HG02973 (cell line): Measurements from ENCODE around the gene ERBB2.
"Not testable (repeated sequence)": the region's sequence is repeated elsewhere in the genome, so short reads cannot be mapped to it uniquely, and the experiment has no call there.

ENCODE experiments used
- ATAC-seq: cut with Tn5 transposase; IDR thresholded peaks from one replicate; pipeline ENCODE4 v1.9.1; 2021; ENCODE audit warnings: moderate library complexity; ENCODE audit not compliant: unreplicated experiment

Gene ERBB2

GRCh38 chr17:39722104-39722503 lies 22.2 kb downstream of the ERBB2 start:
- ATAC-seq, result no peak

- no peak for ATAC-seq
Observed at GRCh38 chr17:39722965-39723848, 23.3 kb downstream of the ERBB2 start.

GRCh38 chr17:39724731-39725130 lies 24.9 kb downstream of the ERBB2 start:
- ATAC-seq, result no peak

GRCh38 chr17:39725923-39726322 lies 26.1 kb downstream of the ERBB2 start:
- not testable (repeated sequence) for ATAC-seq

- no peak for ATAC-seq
Observed at GRCh38 chr17:39726617-39727016, 26.8 kb downstream of the ERBB2 start.

- no peak for ATAC-seq
Observed at GRCh38 chr17:39727556-39727955, 27.7 kb downstream of the ERBB2 start.

GRCh38 chr17:39729280-39729851 lies 29.5 kb downstream of the ERBB2 start:
- ATAC-seq, result no peak

GRCh38 chr17:39730095-39730921 lies 30.4 kb downstream of the ERBB2 start, which contains the start of gene MIEN1:
Gene MIEN1, minus strand, starts transcription at chr17:39730532. Its CDS starts 37 bp downstream, at chr17:39730495.
- ATAC-seq, result peak; percentile 82

GRCh38 chr17:39732586-39732985 lies 32.7 kb downstream of the ERBB2 start:
- ATAC-seq, result no peak

- ATAC-seq, result no peak
Observed at GRCh38 chr17:39735882-39736281, 36.0 kb downstream of the ERBB2 start.

- ATAC-seq, result no peak
Observed at GRCh38 chr17:39736319-39737165, 36.7 kb downstream of the ERBB2 start.

GRCh38 chr17:39737206-39737759 lies 37.4 kb downstream of the ERBB2 start:
- no peak for ATAC-seq

- ATAC-seq, result no peak
Observed at GRCh38 chr17:39737760-39738567, 38.1 kb downstream of the ERBB2 start, which contains the start of gene GRB7. Gene GRB7, plus strand, starts transcription at chr17:39737938. Its CDS starts 4,364 bp downstream, at chr17:39742302.

GRCh38 chr17:39738568-39738901 lies 38.7 kb downstream of the ERBB2 start:
- ATAC-seq, result no peak

GRCh38 chr17:39738983-39739884 lies 39.4 kb downstream of the ERBB2 start:
- ATAC-seq, result no peak

GRCh38 chr17:39739885-39740356 lies 40.1 kb downstream of the ERBB2 start:
- ATAC-seq, result no peak

GRCh38 chr17:39740357-39741111 lies 40.7 kb downstream of the ERBB2 start:
- ATAC-seq, result no peak
